ENCODE data around the gene KLF13.
A peak's percentile ranks its signal among the peaks of the same experiment; 100 is the strongest.

KLF13 gene
- 494 reads per million, percentile 98 among the genes with 10 or more reads in this experiment for total RNA-seq

DNA sequence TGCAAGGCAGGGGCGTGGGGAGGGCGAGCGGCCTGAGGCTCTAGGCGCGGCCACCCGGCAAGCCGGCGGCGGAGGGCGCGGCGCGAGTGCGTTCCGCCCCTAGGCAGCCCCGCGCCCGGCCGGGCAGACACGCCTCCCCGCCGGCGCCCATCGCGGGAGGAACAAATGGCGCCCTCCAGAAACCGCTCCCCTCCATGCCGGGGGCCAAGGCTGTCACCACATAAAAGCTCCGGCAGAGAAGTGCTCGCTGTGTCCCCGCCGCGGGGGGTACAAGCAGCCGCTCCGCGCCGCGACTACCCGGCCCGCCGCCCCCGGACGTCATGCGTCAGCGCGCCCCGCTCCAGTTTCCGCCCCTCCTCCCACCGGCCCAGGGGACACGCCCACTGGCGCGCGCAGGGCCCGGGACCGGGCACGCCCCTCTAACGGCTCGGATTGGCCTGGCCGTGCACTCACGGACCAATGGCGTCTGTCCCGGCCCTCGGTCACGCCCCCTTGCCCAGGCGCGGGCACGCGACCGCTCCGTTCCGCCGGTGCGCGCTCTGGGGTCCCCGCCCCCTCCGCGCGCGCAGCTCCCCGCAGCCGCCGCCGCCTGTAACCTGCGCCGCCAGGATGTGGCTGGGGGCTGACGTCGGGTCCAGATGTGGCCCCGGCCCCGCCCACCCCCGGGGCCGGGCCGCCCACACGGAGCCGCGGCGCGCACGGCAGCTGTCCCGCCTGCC lies at the start of gene KLF13:
TSS of gene KLF13 (plus strand) at position 680 of the 719 bp plus-strand sequence. CDS start 378 bp downstream, outside the sequence.
- peak; percentile 99 for DNase-seq

DNA sequence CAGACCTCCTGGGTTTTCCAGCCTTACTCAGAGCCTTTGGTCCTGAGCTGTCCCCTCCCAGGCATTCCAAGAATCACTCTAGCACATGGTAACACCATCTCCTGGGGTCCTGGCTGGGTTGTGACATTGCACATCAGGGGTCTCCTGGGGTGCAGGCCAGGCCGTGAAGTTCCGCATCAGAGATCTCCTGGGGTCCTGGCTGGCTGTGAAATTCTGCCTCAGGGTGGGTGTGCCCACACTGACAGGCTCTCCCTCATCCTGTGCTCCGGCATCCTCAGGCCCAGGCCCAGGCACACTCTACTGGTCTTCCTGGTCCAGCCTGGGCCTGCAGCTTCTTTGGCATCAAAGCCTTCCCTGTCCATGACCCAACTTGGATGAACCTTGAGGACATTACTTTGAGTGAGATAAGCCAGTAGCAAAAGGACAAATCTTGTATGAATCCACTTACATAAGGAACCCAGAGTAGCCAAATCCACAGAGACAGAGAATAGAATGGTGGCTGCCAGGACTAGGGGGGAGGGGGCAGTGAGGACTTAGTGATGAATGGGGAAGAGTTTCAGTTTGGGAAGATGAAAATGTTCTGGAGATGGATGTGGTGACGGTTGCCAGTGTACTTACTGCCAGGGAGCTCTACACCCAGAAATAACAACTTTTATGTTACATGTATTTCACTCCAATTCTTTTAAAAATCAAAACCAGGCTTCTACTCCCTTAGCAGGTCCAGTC lies 49.1 kb upstream of the KLF13 start:
- no peak for DNase-seq

DNA sequence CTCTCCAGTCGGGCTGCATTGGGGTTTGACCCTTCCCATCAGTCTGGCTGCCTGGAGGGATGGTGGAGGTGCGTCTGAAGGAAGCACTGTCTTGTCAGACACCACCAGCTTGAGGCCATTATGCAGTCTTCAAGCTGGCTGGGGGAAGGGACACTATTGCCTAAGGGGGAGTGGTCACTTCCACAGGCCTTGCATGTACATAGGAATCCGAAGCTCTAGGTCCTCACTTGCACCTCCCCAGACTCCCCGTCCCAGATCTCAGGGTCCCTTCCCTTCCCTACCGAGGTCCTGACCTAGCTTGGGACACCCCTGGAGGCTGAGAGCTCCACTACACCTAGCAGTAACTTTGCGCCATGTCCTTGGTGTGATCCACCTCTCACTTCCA lies 48.6 kb upstream of the KLF13 start:
- DNase-seq, result no peak

DNA sequence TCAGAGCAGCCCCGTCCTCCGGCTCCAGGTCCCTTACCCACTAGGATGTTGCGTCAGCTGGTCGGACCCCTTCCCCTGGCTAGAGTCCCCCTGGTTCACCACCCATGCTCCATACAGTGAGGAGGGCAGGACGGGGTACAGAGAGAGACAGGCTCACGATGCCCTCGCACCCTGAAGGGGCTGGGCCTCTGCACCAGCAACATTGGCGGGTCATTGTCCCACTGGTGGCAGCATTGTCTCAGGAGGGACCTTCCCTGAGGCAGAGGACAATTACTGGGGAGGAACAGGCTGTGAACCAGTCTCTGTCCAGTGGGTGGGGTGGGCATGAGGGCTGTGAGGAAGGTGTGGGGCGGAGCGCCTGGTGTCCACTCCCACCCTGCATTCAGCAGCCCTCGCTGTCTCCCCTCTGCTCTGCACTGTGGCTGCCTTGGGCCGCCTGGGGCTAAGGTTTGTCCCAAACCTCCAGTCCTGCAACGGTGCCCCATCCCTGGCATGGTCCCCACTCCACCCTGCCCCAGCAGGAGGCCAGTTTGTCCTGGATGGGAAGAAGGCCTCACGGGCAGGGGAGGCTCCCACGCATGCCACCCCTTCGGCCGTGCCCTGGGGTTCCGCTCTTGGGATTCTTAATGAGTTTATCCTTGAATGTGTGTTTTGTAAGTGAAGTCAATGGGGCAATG lies 48.0 kb upstream of the KLF13 start:
- no peak for DNase-seq

DNA sequence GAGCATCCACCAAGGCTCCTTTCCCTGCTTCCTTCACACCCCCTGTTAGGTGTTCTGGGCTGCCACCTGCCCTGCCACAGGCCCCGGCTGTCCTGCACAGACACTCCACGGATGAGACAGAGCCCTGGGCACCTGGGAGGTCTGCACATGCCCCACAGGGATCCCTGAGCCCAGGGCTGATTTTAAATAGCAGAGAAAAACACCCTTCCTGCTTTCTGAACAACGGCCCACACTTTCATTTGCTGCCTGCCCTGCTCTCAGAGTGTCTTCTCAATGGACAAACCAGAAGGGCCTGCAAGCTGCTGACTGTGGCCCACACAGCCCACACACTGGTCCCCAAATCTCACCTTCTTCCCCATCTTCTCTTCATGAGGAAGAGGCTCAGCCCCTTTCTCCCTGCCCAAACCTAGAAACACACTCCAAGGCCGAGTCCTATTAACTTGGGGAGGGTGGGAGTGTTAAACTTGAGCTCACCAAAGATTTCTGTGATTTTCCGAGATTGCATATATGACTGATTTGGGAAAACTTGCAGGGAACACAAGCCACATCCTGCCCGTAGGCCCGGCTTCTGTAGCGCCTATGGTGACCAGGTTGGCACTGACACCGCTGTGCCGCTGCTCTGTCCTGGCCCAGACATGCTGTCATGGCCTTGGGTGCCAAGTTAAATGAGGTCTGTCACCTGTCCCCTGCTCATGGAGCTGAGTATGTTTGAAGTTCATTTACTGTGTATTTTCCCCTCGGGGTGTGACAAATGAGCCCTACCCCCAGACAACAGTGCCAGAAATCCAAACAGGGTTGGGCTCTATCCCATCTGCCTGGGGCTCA lies 47.2 kb upstream of the KLF13 start:
- no peak for DNase-seq

DNA sequence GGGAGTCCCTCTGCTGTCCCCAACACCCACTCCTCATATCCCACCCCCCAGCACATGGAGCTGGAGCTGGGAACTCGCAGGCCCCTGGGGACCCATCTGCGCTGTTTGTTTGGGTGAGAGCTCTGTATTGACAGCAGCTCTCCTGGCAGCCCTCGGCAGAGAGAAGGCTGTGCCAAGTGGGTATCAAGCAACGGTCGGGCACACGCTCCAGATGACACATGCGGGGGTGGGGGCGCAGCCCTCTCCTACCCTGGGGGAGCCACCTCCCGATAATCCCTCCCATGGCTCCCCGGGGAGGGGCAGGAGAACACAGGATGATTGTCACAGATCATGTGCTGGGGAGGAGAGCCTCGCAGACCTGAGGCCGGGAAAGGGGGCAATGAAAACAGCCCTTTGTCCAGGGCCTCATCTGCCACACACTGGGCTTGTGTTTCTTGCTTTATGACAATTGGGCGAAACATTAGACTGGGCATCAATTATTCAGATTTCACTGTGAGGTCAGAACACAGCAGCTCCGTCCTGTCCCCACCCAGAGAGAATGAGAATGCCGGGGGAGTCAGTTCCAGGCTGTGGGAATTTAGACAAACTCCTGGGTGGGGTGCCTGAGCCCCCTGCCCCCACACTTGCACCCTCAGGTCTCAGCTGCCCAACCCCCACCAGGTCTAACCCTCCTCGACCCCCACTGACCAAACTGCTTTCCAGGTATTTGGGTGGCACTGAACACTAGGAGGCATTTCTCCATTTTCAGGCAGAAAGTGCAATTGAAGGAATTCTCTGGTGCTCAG lies 46.4 kb upstream of the KLF13 start:
- DNase-seq, result no peak

DNA sequence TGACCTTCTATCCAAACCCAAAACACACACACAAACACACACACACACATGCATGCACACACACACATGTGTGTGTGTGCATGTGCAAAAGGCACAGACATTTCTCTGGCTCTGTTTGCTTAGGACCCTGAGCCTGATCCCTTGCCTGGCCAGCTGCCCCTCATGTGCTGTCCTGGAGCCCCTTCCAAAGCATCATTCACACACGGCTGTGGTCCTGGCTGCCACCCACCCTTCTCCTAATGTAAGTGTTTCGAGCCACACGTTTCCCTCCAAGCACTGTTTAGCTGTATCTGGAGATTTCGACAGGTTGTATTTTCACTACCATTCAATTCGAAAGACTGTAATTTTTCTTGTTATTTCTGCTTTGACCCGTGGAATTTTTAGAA lies 45.8 kb upstream of the KLF13 start:
- no peak for DNase-seq

DNA sequence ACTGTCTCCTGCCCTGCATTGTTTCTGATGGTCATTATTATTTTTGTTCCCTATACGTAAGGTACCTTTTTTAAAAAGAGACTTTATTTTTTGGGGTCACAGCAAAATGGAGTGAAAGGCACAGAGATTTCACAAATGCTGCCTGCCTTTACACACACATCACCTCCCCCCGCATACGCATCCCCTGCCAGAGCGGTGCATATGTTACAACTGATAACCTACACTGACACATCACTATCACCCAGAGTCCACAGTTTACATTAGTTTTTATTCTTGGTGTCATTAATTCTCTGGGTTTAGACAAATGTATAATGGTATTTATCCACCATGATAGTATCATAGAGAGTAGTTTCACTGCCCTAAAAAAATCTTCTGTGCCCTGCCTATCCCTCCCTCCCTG lies 43.6 kb upstream of the KLF13 start:
- DNase-seq, result no peak

DNA sequence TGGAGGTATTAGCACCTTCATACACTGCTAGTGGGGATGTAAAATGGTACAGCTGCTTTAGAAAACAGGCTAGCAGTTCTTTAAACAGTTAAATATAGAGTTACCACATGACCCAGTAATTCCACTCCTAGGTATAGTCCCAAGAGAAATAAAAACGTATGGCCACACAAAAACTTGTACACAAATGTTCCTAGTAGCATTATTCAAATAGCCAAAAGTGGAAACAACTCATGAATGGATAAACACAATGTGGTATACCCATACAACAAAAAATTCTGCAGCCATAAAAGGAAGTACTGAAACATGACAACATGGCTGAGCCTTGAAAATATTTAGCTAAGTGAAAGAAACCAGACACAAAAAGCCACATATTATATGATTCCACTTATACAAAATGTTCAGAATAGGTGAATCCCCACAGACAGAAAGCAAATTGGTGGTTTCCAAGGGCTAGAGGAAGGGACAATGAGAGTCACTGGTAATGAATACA lies 40.8 kb upstream of the KLF13 start:
- no peak for DNase-seq

DNA sequence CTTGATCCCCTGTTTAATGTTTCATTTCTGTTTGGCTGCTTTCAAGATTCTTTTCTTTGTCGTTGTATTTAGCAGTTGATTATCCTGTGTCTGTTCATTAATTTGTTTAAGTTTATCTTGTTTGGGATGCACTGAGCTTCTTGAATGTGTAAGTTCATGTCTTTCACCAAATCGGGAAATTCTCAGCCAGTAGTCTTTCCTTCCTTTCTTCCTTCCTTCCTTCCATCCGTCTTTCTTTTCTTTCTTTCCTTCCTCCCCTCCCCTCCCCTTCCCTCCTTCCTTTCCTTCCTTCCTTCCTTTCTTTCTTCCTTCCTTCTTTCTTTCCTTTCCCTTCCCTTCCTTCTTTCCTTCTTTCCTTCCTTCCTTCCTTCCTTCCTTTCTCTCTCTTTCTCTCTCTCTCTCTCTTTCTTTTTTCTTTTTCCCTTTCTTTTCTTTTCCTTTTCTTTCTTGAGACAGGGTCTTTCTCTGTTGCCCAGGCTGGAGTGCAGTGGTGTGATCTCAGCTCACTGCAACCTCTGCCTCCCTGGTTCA lies 35.5 kb upstream of the KLF13 start:
- no peak for DNase-seq

DNA sequence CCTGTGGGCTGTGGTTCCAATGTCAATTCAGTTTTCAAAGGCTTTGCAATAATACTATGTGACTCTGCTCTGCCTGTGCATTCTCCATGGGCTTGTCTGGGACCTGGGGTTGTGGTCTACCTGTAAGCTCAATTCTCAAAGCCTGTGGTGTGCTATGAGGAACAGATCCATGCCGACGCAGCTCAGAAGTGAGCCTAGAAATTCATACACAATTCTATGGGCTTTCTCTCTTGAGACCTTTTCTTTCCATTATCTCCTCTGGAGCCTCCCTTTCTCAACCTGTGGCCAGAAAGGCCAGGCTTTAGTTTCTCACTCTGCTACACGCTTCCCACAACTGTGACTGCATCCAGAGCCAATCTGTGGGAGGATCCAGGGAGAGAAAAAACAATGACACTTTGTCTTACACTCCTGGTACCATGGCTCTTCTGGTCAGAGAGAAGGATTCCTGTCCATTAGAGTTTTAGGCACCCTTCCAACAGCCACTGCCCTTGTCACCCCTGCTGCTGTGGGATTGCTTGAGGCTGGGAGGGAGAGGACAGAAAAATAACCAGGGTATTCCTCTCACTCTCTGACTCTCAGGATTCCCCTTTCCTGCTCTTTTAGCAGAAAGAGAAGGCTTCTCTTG lies 34.1 kb upstream of the KLF13 start:
- DNase-seq, result no peak

DNA sequence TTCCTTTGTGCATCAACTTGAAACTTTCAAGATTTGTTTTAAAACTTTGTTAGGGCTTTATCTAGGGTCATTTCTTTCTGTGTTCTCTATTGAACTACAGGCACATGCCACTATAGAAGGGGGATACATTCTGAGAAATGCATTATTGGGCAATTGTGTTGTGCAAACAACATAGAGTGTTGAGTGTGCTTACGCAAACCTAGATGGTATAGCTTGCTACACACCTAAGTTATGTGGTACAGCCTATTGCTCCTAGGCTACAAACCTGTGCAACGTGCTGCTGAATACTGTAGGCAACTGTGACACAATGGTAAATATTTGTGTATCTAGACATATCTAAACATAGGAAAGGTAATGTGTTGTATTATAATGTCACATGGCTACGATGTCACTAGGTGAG lies 33.0 kb upstream of the KLF13 start:
- DNase-seq, result no peak

DNA sequence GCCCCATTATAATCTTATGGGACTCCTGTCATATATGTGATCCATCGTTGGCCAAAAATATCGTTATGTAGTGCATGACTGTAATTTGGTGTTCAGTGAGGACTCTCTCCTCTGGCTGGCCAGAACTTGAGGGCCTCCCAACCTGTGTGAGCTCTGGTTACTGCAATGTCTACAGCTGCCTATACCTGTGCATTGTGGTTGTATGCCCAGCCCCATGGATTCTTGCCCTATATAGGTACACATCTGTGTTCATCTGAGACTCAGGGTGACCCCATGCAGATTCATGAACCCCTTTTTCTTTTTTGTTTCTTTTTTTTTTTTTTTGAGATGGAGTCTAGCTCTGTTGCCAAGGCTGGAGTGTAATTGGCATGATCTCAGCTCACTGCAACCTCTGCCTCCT lies 32.6 kb upstream of the KLF13 start:
- no peak for DNase-seq

DNA sequence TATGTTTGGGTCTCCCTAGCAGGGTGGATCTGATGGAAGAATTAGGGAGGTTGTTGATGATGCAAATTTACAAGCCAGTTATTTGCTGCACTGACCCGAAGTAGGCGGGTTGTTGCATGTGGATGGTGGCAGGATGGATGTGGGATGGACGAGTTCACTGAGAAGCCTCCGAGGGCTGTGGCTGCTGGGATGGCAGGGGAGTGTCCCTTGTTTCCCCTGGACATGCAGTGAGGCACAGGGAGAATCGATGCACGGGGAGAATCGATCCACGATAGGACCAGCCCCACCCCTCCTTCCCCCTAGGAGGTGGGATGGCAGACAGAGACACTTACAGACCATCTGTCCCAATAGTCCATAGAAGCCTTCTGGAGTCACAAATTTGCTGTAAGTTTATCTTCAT lies 31.0 kb upstream of the KLF13 start:
- no peak for DNase-seq

DNA sequence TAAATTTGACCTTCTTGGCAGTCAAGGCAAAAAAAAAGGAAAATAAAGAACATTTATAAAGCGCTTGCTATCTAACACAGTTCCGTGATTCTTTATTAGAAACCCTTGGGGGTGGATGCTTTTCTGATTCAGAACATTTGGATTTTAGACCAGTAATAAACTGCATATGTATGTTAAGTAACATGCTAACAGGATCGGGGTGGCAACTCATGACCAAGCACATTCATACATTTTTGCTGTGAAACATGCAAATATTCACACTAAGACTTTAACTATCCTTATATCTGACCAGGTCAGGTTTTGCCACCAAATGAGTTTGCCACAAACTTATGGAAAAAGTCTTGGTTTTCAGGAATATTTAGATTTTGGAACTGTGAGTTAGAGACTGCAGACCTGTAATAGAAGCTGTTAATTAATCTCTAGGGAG lies 30.4 kb upstream of the KLF13 start:
- no peak for DNase-seq

DNA sequence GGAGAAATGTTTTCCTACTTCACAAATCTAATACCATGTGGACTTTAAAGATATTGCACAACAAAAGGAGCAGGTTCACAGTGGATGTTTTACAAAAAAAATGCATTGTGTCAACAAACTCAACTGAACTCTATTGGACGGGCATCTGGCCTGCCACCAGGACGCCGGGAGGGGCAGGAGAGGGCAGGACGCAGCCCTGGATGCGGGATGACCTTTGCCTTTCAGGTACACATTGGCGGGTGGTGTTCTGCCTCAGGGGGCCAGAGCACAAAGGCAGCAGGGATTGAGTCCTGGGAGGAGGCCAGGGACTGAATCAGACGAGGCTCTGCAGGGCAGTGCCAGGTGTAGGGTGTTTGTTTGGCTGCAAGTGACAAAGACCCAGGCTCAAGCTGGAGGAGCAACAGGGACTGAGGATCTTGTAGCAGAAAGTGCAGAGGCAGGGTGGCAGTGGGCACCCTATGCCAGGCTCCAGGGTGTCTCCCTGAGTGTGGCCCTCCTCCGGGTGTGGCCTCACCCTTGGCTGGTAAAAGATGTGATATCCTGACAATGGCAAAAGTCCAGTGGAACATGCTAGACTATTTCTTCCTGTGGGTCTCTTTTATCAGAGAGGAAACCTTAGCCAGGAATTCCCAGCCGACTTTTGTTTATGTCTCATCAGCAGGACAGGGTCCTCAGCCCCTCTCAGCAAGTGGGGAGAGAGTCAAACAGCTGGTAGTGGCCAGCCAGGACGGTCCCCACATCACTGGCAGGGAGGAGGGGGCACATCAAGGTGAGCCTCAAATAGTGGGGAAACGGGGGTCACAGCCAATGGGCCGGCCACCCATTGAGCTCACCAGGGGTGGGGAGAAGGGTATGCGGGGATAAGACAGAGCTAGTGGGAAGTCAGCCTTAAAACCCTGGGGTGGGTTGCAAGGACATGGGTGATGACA lies 29.7 kb upstream of the KLF13 start:
- no peak for DNase-seq

DNA sequence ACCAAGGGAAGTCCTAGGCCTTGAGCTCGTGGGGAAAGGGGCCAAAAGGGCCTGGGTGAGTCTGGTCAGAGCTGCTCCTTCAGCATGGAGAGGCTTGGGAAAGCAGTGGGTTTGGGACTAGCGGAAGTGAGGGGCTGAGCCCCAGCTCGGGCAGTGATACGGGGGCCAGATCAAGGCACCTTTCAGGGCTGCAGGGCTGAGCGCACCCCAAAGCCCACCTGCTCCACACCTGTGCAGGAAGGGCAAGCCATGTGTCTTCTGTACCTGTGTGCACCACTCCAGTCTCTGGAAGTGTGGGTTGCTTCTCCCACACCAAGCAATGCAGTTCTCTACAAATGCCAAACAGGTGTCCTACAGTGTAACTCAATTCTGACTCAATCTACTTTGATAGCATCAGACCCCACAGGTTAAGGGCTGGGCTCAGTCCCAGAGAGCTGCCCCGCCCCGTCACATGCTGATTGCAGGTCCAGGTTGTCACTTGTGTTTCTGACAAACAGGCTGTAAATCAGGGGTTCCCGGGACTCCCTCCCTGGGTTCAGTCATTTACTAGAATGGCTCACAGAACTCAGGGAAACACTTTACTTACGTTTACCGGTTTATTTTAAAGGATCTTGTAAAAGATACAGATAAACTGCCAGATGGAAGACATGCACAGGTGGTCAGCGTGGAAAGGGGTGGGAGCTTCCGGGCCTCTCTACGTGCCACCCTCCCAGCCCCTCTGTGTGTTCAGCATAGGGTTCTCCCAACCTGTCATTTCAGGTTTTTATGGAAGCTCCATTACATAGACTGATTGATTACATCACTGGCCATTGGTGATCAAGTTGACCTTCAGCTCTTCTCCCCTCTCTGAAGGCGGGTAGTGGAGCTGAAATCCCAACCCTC lies 28.8 kb upstream of the KLF13 start:
- DNase-seq, result no peak

DNA sequence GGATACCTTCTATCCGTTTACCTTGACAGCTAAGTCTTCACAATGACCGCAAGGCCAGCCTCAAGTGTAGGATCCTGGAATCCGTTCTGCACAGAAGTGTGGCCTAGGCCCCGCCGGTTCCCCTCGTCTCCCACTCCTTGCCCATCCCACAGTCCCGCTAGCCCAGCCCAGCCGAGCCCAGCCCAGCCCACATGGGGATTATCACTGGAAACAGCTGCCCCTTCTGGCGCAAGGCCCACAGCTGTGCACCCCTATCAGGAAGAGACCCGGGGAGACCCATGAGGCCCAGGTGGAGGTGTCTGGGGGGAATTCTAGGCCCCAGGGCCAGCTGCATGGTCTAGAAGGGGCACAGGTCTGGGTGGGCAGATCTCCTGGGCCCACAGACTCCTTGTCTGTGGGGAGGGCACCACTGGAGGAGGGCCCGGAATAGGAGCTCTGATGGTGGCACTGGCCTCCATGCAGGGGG lies 27.9 kb upstream of the KLF13 start:
- no peak for DNase-seq

DNA sequence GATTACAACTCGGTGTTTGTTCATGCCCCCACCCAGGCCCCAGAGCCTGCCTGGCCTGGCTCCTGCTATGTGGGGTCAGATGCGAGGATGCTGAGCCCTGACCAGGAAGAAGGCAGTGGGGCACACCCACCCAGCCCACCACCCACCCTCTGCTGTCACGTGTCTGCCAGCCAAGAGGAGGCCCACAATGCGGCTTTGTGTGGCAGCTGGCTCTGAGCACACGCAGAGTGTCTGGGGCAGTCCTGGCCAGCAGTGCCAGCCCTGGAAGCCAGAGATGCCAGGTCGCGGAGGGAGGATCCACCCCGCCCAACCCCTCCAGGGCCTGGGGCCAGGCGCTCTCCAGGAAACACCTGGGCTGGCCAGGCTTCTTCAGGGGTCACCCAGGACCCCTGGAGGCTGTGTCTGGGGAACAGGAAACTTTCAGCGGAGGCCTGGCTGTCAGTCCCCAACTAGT lies 26.4 kb upstream of the KLF13 start:
- no peak for DNase-seq

All from effector CD4-positive, alpha-beta T cell (primary cell).